ENCODE results near the gene HS6ST3. TPM values are rescaled to one million over a fixed set of nuclear protein-coding genes. Genes with fewer than 3 reads are reported as not detected.
"Not testable (repeated sequence)": the region's sequence is repeated elsewhere in the genome, so short reads cannot be mapped to it uniquely, and the experiment has no call there.

The HS6ST3 gene
- total RNA-seq, 1 donor from 2014 or later, result 0.26 TPM

GRCh38 chr13:96100457-96101220 is 10.7 kb downstream of the HS6ST3 start:
- no peak for TF ChIP-seq CTCF (conservative IDR thresholded peaks at IDR 0.05)
- H3K27me3 Mint-ChIP-seq (ENCODE audit: low read depth), result peaks cover 14% of the 10 kb centered on the region
- H3K36me3 Mint-ChIP-seq (ENCODE audit: low read depth), result no peaks in the 10 kb centered on the region
- H3K9me3 Mint-ChIP-seq, result no peaks in the 10 kb centered on the region
- no peak overlapping the region for H3K27ac Mint-ChIP-seq (ENCODE audit: unreplicated experiment)
- H3K4me3 Mint-ChIP-seq, result no peak overlapping the region
- DNase-seq (ENCODE audit: low read depth, low spot score), result no peak
- H3K4me1 Mint-ChIP-seq, result no peaks in the 10 kb centered on the region

- Mint-ChIP-seq H3K9me3 (peaks cover 14% of the 10 kb centered on the region), H3K27me3 (ENCODE audit: low read depth) (peaks cover 3% of the 10 kb centered on the region), H3K4me1 (no peaks in the 10 kb centered on the region), H3K36me3 (ENCODE audit: low read depth) (peaks cover 8% of the 10 kb centered on the region), H3K27ac (ENCODE audit: unreplicated experiment) (no peak overlapping the region), H3K4me3 (no peak overlapping the region)
- DNase-seq (ENCODE audit: low read depth, low spot score), result no peak
- no peak for TF ChIP-seq CTCF (conservative IDR thresholded peaks at IDR 0.05)
These were observed 14.6 kb downstream of the HS6ST3 start for GRCh38 chr13:96104516-96104915.

- H3K4me3 Mint-ChIP-seq; H3K27ac Mint-ChIP-seq (ENCODE audit: unreplicated experiment); H3K27me3 Mint-ChIP-seq (ENCODE audit: low read depth); H3K36me3 Mint-ChIP-seq (ENCODE audit: low read depth); H3K4me1 Mint-ChIP-seq; DNase-seq (ENCODE audit: low read depth, low spot score): not testable (repeated sequence)
- H3K9me3 Mint-ChIP-seq, result peaks cover 19% of the 10 kb centered on the region
These were observed 18.2 kb downstream of the HS6ST3 start for GRCh38 chr13:96108072-96108471.

GRCh38 chr13:96109125-96109524 is 19.2 kb downstream of the HS6ST3 start:
- H3K27ac Mint-ChIP-seq (ENCODE audit: unreplicated experiment), result no peak overlapping the region
- H3K4me3 Mint-ChIP-seq, result no peak overlapping the region
- peaks cover 19% of the 10 kb centered on the region for H3K9me3 Mint-ChIP-seq
- DNase-seq (ENCODE audit: low read depth, low spot score), result no peak
- H3K36me3 Mint-ChIP-seq (ENCODE audit: low read depth), result peaks cover 8% of the 10 kb centered on the region
- no peaks in the 10 kb centered on the region for H3K4me1 Mint-ChIP-seq
- TF ChIP-seq CTCF (conservative IDR thresholded peaks at IDR 0.05), result no peak
- no peaks in the 10 kb centered on the region for H3K27me3 Mint-ChIP-seq (ENCODE audit: low read depth)

GRCh38 chr13:96112936-96113335 is 23.0 kb downstream of the HS6ST3 start:
- Mint-ChIP-seq H3K27ac (ENCODE audit: unreplicated experiment) (no peak overlapping the region), H3K4me3 (no peak overlapping the region), H3K9me3 (peaks cover 11% of the 10 kb centered on the region), H3K36me3 (ENCODE audit: low read depth) (no peaks in the 10 kb centered on the region), H3K27me3 (ENCODE audit: low read depth) (no peaks in the 10 kb centered on the region), H3K4me1 (no peaks in the 10 kb centered on the region)
- no peak for DNase-seq (ENCODE audit: low read depth, low spot score)
- TF ChIP-seq CTCF (conservative IDR thresholded peaks at IDR 0.05), result no peak

- not testable (repeated sequence) for H3K27ac Mint-ChIP-seq (ENCODE audit: unreplicated experiment); H3K27me3 Mint-ChIP-seq (ENCODE audit: low read depth); H3K9me3 Mint-ChIP-seq; DNase-seq (ENCODE audit: low read depth, low spot score); H3K4me1 Mint-ChIP-seq; H3K4me3 Mint-ChIP-seq; H3K36me3 Mint-ChIP-seq (ENCODE audit: low read depth)
These were observed 25.5 kb downstream of the HS6ST3 start for GRCh38 chr13:96115368-96115767.
